Nephron progenitor cell (in vitro differentiated cells): ENCODE results near the gene ANTXR1.

Experiments used
- DNase-seq: peaks from one replicate; pipeline ENCODE4 v3.0.0; 2021
- H3K27ac Mint-ChIP-seq: 2 replicates; pipeline ENCODE4 v1.8.0; 2021; ENCODE audit warnings: mild to moderate bottlenecking, moderate library complexity, mixed read lengths
- H3K27me3 Mint-ChIP-seq: 2 replicates; pipeline ENCODE4 v1.8.0; 2021; ENCODE audit warnings: mild to moderate bottlenecking, low read depth, mixed read lengths; ENCODE audit not compliant: poor library complexity
- H3K36me3 Mint-ChIP-seq: 2 replicates; pipeline ENCODE4 v1.8.0; 2021; ENCODE audit warnings: low read depth, mixed read lengths
- H3K4me1 Mint-ChIP-seq: 2 replicates; pipeline ENCODE4 v1.8.0; 2021; ENCODE audit warnings: mixed read lengths
- H3K4me3 Mint-ChIP-seq: 2 replicates; pipeline ENCODE4 v1.8.0; 2021; ENCODE audit warnings: mild to moderate bottlenecking, moderate library complexity, mixed read lengths
- H3K9me3 Mint-ChIP-seq: 2 replicates; pipeline ENCODE4 v1.8.0; 2021; ENCODE audit warnings: mild to moderate bottlenecking, moderate library complexity, mixed read lengths
- CTCF ChIP-seq: fragments of 200-600 bp; sonication (generic); IDR thresholded peaks from 2 replicates; pipeline ENCODE4 v1.5.0; 2021; ENCODE audit warnings: antibody characterized with exemption

The ANTXR1 gene

GRCh38 chr2:69067866-69068265 is 54.9 kb downstream of the ANTXR1 start:
- TF ChIP-seq CTCF: no peak
- Mint-ChIP-seq H3K4me1 (peaks cover 34% of the 10 kb centered on the region), H3K27me3 (no peaks in the 10 kb centered on the region), H3K27ac (peak overlapping the region; percentile 82), H3K4me3 (peak overlapping the region; percentile 27), H3K36me3 (peaks cover 54% of the 10 kb centered on the region), H3K9me3 (peaks cover 33% of the 10 kb centered on the region)
- no peak for DNase-seq

- H3K9me3 Mint-ChIP-seq: peaks cover 7% of the 10 kb centered on the region
These were observed 58.0 kb downstream of the ANTXR1 start for GRCh38 chr2:69070969-69071368.

GRCh38 chr2:69073928-69074570 is 61.1 kb downstream of the ANTXR1 start:
- Mint-ChIP-seq H3K27me3 (no peaks in the 10 kb centered on the region), H3K4me1 (peaks cover 4% of the 10 kb centered on the region), H3K36me3 (peaks cover 52% of the 10 kb centered on the region), H3K27ac (no peak overlapping the region), H3K4me3 (no peak overlapping the region), H3K9me3 (no peaks in the 10 kb centered on the region)
- TF ChIP-seq CTCF: no peak
- DNase-seq: no peak

More at GRCh38 chr2:69070969-69071368, 58.0 kb downstream of the ANTXR1 start:
- no peak overlapping the region for H3K27ac Mint-ChIP-seq
- no peak for DNase-seq
- H3K36me3 Mint-ChIP-seq: peaks cover 43% of the 10 kb centered on the region
- H3K27me3 Mint-ChIP-seq: no peaks in the 10 kb centered on the region
- TF ChIP-seq CTCF: no peak
- peaks cover 22% of the 10 kb centered on the region for H3K4me1 Mint-ChIP-seq
- H3K4me3 Mint-ChIP-seq: no peak overlapping the region

GRCh38 chr2:69074918-69075317 is 61.9 kb downstream of the ANTXR1 start:
- Mint-ChIP-seq H3K36me3 (peaks cover 61% of the 10 kb centered on the region), H3K9me3 (no peaks in the 10 kb centered on the region), H3K27me3 (no peaks in the 10 kb centered on the region), H3K27ac (no peak overlapping the region), H3K4me3 (no peak overlapping the region), H3K4me1 (peaks cover 4% of the 10 kb centered on the region)
- TF ChIP-seq CTCF: no peak
- no peak for DNase-seq

GRCh38 chr2:69075486-69075885 is 62.5 kb downstream of the ANTXR1 start:
- H3K36me3 Mint-ChIP-seq: peaks cover 62% of the 10 kb centered on the region
- no peaks in the 10 kb centered on the region for H3K9me3 Mint-ChIP-seq
- TF ChIP-seq CTCF: no peak
- no peak for DNase-seq
- H3K27ac Mint-ChIP-seq: no peak overlapping the region
- H3K4me1 Mint-ChIP-seq: no peaks in the 10 kb centered on the region
- H3K4me3 Mint-ChIP-seq: no peak overlapping the region
- no peaks in the 10 kb centered on the region for H3K27me3 Mint-ChIP-seq

- no peaks in the 10 kb centered on the region for H3K9me3 Mint-ChIP-seq
- peaks cover under 1% of the 10 kb centered on the region for H3K4me1 Mint-ChIP-seq
These were observed 63.6 kb downstream of the ANTXR1 start for GRCh38 chr2:69076601-69077000.

More at GRCh38 chr2:69076601-69077000, 63.6 kb downstream of the ANTXR1 start:
- TF ChIP-seq CTCF: no peak
- DNase-seq: no peak
- Mint-ChIP-seq H3K27me3 (no peaks in the 10 kb centered on the region), H3K36me3 (peaks cover 69% of the 10 kb centered on the region), H3K27ac (no peak overlapping the region), H3K4me3 (no peak overlapping the region)
